ENCODE data around the gene KRT33B.
"Not testable (repeated sequence)": the region's sequence is repeated elsewhere in the genome, so short reads cannot be mapped to it uniquely, and the experiment has no call there.

KRT33B gene

GRCh38 chr17:41369713-41370112 is at the start of gene KRT33B:
KRT33B (minus strand) TSS chr17:41369813; CDS start chr17:41369750, 63 bp downstream.
- DNase-seq (ENCODE audit: low read depth in 2 of 3, low spot score in 1 of 3): no peak

GRCh38 chr17:41418116-41418860 is 48.7 kb upstream of the KRT33B start:
- DNase-seq (ENCODE audit: low read depth in 2 of 3, low spot score in 1 of 3): no peak

GRCh38 chr17:41417576-41418015 is 48.0 kb upstream of the KRT33B start:
- DNase-seq (ENCODE audit: low read depth in 2 of 3, low spot score in 1 of 3): no peak

GRCh38 chr17:41417127-41417526 is 47.5 kb upstream of the KRT33B start:
- DNase-seq (ENCODE audit: low read depth in 2 of 3, low spot score in 1 of 3): no peak

- DNase-seq (ENCODE audit: low read depth in 2 of 3, low spot score in 1 of 3): no peak
Measured at GRCh38 chr17:41416479-41416878, 46.9 kb upstream of the KRT33B start.

- DNase-seq (ENCODE audit: low read depth in 2 of 3, low spot score in 1 of 3): no peak
Measured at GRCh38 chr17:41415833-41416335, 46.3 kb upstream of the KRT33B start.

GRCh38 chr17:41415411-41415810 is 45.8 kb upstream of the KRT33B start:
- DNase-seq (ENCODE audit: low read depth in 2 of 3, low spot score in 1 of 3): no peak

GRCh38 chr17:41413982-41414381 is 44.4 kb upstream of the KRT33B start:
- DNase-seq (ENCODE audit: low read depth in 2 of 3, low spot score in 1 of 3): no peak

GRCh38 chr17:41413353-41413957 is 43.8 kb upstream of the KRT33B start:
- no peak for DNase-seq (ENCODE audit: low read depth in 2 of 3, low spot score in 1 of 3)

- no peak for DNase-seq (ENCODE audit: low read depth in 2 of 3, low spot score in 1 of 3)
Measured at GRCh38 chr17:41411072-41411840, 41.6 kb upstream of the KRT33B start.

- DNase-seq (ENCODE audit: low read depth in 2 of 3, low spot score in 1 of 3): no peak
Measured at GRCh38 chr17:41407226-41407625, 37.6 kb upstream of the KRT33B start.

- DNase-seq (ENCODE audit: low read depth in 2 of 3, low spot score in 1 of 3): no peak
Measured at GRCh38 chr17:41406205-41406604, 36.6 kb upstream of the KRT33B start.

- DNase-seq (ENCODE audit: low read depth in 2 of 3, low spot score in 1 of 3): peak; percentile 38 to 58 (median 38)
Measured at GRCh38 chr17:41404024-41404671, 34.5 kb upstream of the KRT33B start.

- DNase-seq (ENCODE audit: low read depth in 2 of 3, low spot score in 1 of 3): no peak
Measured at GRCh38 chr17:41403404-41404023, 33.9 kb upstream of the KRT33B start.

GRCh38 chr17:41402161-41402560 is 32.5 kb upstream of the KRT33B start:
- DNase-seq (ENCODE audit: low read depth in 2 of 3, low spot score in 1 of 3): no peak

GRCh38 chr17:41396996-41397660 is 27.5 kb upstream of the KRT33B start, which contains the start of gene KRT31:
KRT31 (minus strand) TSS chr17:41397608; CDS start chr17:41397539, 69 bp downstream.
- no peak for DNase-seq (ENCODE audit: low read depth in 2 of 3, low spot score in 1 of 3)

GRCh38 chr17:41396340-41396739 is 26.7 kb upstream of the KRT33B start:
- no peak for DNase-seq (ENCODE audit: low read depth in 2 of 3, low spot score in 1 of 3)

GRCh38 chr17:41395611-41396010 is 26.0 kb upstream of the KRT33B start:
- no peak for DNase-seq (ENCODE audit: low read depth in 2 of 3, low spot score in 1 of 3)

GRCh38 chr17:41395044-41395443 is 25.4 kb upstream of the KRT33B start:
- DNase-seq (ENCODE audit: low read depth in 2 of 3, low spot score in 1 of 3): not testable (repeated sequence)
